ENCODE data around the gene CD247.

CD247 gene

DNA sequence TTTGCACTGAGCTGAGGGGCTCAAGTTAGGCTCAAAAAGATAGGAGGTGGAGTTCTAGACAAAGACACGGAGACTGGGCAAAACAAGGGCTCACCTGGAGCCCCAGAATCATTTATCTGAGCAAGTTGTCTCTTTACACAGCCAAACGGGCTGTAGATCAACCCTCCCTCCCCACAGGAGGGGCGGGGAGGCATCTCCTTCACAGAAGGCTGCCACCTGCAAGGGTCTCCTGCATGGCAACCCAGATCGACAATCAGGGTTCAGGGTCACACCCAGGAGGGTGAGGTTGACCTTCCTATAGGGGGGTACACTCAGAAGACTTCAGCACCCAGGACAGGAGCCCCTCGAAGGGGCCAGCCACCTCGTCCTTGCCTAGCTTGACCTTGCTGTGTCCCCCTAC lies 84.0 kb downstream of the CD247 start:
- no peak for DNase-seq

DNA sequence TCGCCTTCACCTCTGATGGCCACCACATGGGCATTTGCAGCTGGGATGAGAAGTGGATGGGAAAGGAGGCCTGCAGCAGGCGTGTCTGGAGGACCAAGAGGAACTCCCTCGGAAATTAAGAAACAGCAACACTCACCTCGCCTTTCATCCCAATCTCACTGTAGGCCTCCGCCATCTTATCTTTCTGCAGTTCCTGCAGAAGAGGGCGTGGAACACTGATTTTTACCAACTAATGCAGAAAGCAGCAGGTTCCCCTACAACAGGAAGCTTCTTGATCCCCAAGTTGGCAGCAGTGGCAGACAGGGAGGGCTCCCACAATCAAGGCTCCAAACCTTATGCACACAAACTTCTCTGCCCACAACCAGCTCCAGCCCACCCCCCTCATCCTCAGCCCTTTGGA lies 84.4 kb downstream of the CD247 start:
- DNase-seq, result no peak

DNA sequence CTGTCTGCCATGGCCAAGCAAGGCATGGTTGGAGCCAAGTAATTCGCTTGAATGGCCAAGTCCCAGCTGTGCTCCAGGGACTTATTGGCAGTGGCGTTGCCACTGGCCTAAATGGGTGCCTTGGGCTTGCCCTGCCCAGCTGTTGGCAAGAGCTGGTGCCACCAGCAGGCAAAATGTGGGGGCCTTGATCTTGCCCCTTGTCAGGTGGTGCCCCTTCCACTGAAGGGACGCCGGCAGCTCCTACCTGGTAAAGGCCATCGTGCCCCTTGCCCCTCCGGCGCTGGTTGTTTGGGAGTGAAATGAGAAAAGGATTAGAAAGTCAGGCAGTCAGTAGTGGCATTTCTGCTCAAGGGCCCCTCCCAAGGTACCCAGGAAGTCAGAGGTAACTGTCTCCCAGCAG lies 85.5 kb downstream of the CD247 start:
- DNase-seq, result no peak

DNA sequence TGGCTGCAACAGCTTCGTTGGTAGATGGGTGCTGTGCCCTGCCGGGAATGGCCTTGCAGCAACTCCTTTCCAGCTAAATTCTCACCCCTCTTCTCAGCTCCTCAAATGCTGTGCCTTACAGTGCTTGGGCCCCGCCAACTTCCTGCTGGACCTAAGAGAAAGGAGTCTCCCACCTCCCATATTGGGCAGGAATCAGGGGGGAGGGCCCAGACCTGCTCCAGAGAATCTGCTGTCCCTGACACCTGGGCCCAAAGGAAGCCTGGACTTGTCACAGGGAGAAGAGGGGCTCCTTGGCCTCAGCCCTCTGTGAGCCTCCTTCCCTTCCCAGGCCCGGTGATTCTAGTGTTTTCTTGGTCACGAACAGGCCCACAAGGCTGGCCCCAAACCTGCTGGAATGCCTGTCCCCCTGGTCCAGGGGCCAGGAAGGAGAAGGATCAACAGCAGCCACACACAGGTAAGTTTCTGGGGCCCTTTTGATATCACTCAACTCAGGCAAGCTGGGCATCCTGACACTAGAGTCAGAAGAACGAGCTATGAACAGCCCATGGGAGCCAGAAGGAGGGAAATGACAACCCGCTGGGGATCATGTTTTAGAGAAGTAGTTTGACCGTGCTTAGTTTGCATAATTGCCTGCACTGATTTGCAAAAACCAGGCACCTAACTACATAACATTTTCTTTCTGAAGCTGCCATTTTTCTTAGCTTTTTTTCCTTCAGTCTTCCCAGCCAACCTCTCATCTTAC lies 86.2 kb downstream of the CD247 start:
- DNase-seq, result no peak

DNA sequence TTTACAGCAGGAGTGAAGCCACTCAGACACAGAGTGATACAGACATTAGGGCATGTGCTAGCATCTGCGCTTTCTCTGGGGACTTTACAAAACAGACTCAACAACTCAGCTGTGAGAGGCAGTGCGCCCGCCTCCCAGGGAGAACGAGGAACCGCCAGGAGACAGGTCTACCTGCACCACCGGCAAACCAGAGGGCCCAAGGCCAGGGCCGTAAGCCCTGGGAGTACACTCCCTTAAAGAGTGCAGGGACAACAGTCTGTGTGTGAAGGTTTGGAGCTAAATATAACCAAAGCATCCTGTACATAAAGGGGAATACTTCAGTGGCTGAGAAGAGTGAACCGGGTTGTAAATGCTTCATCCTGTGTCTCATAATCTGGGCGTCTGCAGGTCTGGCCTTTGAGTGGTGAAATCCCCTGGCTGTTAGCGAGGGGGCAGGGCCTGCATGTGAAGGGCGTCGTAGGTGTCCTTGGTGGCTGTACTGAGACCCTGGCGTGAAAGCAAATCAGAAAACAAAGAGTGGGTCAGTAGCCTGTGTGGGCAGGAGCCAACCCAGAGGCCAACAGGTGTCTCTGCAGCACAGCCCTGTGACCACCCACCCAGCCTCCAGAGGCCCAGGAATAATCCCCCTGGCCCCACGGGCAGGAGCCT lies 86.9 kb downstream of the CD247 start:
- DNase-seq, result no peak

DNA sequence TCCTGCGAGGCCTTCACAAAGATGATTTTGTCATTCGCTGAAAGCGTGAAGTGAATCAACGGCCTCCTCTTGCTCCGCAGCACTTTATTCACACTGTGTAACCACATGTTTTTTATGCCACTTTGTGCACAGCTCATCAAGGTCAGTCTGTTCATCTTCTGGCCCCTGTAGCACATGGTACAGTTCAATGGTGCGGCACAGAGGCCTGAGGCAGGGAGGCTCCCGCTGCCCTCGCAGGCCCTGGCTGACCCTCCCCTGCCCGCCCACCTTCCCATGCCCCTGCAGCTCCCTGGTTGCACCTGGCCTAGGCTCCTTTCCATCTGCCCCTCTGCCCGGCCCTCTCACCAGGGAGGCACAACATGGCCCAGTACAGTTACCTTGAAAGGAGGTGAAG lies 87.5 kb downstream of the CD247 start:
- no peak for DNase-seq

DNA sequence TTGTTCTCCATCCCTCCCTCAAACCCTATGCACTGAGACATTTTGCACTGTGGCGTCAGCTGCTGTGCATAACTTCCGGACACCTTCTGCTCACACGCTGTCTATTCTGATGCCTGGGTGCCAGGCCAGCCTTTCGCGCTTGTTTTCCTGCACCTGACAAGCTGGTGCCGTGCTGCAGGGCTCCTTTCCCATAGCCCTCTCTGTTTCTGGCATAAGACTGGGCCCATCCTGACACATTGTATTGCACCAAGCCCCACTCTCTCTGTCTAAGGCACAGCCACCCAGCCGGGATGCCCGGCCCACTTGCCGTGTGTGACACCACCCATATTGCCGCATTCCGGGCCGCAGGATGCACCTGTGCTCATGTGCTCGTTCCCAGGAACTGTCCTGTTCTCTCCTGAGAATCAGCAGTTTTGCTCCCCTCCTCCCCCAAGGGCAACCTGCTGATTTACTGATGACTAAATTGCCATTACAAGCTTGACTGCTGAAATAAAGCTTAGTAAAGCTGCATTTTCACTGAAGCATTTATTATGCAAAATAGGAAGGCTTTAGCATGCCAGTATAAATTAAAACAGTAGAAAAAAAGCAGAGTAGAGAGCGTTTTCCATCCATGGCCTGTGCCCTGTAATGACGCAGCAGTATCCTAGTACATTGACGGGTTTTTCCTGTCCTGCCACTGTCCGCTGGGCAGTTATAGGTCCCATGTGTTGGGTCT lies 88.0 kb downstream of the CD247 start:
- no peak for DNase-seq

DNA sequence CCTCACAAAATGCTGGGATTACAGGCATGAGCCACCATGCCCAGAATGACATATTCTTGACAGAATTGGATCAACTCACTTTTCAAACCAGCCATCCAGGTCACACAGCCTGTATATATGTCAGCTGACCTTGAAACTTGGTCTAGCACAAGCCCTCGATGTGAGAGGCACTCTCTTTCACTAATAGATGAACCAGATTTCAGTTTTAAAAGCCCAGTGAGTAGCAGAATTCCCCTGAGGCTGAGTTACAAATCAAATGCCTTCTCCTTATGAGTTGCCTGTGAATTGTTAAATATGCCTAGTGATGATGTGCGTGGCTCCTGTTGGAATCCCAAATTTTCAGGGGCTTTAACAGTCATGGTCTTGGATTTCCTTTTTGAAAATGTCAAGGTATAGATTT lies 88.7 kb downstream of the CD247 start:
- DNase-seq, result no peak

DNA sequence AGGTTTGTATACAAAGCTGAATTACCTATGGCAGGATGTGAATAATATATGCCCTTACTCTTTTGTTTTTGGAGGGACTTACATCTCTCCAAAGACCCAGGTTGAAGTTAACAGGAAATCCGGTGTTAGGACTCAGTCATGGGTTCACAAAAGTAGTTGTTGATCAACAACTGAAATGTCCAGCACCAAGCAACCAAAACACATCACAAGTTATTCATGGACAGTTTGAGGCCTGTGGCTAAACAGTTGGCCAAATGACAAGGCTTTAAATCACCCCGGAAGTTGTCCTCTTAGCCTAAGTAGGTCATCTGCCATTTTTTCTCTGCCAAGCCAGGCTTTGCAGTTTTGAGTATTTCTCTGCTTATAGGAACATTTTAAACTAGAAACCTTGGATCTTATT lies 89.9 kb downstream of the CD247 start:
- DNase-seq, result no peak

DNA sequence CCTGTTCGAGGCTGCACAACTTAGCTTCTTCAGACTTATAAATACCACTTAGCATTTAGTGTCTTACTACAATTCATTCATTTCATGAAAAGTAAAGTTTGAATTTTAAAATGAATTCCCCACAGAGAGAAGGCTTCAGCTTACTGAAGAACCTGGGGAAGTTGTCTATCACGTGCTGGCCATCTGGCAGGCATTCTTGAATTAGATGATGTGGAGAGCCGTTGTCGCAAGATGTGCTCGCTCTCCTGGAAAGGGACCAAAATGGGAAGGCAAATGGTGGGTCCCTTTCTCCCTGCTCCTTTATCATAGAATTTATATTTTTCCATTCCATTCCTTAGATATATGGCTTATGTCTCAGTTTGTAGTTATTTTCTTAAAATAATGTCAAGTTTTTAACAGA lies 90.5 kb downstream of the CD247 start:
- DNase-seq, result no peak

DNA sequence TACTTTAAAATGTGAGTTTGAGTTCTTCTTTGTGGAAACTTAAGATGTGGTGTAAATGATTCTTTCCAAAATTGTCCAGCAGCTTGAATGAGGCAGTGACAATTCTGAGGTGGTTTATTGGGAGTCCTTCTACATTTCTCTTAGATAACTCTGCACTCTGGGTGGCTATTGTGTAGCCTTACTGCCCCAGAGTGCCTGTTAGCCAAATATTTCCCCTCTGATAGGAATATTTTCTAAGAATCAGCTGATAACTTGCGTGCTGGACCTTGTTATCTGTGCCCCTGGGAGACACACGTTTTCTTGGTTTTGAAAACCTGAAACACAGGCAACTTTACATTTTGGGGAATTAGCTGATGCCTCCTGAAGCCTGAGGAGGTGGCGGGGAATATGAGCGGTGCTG lies 91.6 kb downstream of the CD247 start:
- DNase-seq, result no peak

DNA sequence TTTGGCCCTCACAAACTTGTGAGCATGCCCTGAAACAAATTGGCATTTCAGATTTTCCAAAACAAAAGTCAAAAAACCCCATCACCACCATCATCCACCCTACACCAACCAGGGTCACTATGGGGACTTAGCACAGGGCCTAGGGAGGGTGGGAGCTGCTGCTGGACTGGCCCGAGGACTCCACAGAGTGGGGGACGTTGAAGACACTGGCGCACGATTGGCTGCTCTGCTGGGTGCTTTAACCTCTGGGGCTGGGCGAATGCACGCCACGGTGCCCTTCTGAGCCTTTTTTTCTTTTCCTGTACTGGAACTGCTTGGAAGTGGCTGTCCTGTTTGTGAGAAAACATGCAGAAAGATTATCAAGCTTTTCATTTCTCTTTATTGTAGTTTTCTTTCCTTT lies 92.8 kb downstream of the CD247 start:
- DNase-seq, result no peak

DNA sequence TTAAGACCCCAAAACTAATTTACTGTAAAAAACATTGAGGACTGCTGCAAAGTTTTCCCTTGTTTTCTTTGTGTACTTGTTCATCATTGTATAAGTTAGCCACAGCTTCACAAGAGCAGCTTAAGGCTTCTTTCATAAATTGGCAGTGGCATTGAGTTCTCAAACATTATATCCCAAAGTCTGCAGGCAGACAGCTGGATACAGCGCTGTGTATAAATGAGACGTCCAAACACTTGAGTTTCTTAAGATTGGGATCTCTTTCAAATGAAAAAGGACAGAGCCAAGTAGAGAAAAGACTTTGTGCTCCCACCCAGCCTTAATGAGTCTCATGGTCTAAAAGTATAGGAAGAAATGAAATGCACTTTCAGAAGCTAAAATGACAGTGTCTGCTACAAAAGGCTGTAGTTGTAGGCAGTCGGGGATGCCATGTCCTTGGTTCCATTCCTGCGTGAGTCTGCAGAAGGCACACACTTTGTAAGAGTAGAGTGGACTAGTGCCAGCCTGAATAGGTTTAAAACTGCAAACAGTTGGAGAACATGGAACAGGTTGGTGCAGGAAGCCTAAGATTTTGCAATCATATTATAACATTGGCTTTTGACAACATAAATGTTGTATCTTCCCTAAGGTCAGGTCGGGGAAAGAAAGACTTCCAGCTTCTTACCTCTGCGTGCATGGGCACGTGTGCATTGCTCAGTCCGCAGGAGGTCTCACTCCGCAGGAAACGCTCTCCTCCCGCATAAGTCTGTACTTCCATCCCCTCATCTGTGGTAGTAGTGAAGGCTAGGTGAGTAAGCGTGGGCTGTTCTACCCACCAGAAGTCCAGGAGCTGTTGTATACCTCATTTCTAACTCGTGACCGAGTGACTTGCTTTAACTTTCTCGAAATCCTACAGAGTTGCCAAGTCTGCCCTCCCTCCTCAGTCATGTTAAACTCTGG lies 94.4 kb downstream of the CD247 start:
- DNase-seq, result no peak

DNA sequence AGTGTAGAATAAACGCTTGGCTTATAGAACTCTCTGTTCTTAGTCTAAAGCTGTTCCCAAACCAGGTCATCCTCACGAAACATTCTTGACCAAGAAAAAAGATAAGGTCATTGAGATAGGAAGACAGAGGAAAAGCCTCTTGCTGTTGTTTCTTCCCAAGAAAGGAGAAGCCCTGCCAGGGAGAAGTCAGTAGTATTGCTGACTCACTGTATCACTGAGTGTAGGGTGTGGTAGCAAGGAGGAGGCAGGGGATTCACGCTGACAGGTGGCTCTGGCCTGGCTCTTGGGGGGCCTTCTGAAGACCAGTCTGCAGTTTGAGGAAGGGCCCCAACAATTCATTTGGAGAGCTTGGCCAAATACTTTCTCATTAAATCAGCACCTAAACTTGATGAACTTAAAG lies 97.8 kb downstream of the CD247 start:
- DNase-seq, result no peak

DNA sequence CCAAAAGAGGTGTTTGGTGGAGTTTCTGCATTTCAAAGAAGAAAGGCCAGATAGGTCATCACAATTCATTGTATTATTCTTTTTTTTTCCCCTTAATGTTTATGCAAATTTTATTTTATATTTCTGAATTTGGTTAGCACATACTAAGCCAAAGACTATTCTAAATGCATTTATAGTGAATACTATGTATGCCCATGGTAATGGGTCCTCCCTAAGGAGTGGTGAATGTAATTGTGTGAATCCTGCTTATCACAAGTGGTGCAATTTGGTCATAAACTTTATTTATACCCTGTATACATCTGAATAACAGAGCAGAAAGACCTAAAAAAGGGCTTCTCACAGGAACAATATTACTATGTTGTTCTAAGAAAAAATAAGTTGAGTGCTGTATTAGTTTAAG lies 99.1 kb downstream of the CD247 start:
- DNase-seq, result no peak

DNA sequence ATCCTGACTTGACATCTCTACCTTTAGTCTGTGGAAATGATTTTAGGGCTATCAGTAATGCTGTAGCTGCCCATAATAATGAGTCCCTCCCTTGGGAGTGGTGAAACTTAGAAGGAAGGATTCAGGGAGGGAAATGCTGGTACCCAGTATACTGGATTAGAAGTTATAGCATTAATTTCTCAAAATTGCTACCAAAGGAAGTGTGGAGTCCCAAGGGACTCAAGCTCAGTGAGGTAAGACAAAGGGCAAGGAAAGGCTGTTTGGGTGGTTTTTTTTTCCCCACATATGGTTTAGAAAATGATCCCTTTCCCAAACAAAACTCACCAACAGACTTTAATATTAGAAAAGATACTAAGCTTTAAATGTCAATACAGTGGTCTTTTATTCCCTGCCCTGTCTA lies 99.9 kb downstream of the CD247 start:
- no peak for DNase-seq

DNA sequence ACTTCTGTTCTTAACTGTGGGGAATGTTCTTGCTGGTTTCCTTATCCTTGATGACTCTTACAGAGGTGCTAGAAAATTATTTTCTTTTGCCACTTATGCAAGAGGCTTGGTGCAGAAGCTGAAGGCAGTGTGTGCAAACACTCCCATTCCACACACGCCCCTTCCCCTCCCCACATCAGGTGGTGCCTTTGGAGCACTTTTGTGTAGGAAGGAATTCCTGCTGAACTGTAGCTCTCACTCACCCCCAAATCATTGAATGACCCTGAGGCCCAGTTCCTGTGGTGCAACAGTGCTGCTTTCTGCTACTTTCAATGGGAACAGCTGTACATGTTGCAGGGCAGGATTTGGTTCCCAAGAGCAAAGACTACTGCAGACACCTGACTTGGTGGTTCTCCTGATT lies 101.8 kb downstream of the CD247 start:
- no peak for DNase-seq

DNA sequence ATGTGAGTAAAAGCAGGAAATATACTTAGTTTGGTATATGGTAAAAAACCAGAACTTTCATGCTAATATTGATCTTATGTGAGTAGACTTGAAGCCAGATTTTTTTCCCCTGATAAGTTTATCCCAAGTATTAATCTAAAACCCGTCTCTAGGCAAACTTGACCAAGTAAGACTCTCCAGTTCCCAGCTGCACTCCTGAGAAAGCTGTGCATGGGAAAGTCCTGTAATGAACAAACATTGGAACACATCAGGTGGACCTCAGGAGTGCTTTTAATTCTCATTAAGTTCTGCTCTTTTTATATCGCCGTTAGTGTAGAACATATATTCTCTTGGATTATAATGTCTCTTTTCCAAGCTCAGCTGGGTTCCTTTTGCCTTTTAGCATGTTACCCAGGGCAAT lies 105.0 kb downstream of the CD247 start:
- DNase-seq, result no peak

DNA sequence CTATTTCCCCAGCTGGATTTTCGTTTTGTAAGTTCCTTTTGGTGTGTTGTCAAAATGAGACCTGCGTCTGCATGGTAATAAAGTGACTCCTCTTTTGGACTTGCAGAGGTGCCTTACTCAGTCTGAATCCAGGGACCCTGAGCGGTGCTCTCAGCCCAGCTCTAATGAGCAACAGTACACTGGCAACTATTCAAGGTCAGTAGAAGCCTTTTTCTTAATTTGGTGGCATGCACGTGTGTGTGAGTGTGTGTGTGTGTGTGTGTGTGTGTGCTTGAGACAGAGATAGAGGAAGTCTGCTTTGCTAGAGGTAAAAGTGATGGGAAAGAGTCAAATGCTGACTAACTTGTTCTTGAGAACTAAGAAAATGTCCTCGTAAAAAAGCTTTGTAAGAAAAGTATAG lies 105.4 kb downstream of the CD247 start:
- DNase-seq, result no peak

DNA sequence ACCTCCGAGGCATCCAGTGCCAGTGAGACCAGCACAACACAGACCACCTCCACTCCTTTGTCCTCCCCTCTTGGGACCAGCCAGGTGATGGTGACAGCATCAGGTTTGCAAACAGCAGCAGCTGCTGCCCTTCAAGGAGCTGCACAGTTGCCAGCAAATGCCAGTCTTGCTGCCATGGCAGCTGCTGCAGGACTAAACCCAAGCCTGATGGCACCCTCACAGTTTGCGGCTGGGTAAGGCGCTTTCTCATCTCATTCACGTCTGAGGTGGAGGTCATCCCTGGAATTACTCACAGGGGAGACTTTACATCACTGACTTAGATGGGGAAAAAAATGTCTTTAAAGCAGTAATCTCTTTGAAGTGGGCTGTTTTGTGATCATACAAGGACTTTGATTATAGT lies 106.3 kb downstream of the CD247 start:
- no peak for DNase-seq

DNA sequence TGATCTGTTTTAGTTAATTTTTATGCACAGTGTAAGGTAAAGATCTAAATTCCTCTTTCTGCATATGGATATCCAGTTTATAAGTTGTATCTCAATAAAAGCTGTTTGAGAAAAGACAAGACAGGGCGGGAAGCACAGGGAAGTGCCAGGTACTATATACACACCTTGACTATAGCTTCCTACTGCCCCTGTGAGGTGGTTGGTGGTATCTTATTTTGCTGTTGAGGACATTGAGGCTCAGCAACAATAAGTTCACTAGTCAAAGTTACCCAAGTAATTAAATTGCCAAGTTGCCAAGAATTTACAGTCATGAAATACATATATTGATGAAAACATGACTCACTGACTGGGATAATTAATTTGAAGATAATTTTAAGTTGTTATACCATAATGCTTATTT lies 109.1 kb downstream of the CD247 start:
- no peak for DNase-seq

DNA sequence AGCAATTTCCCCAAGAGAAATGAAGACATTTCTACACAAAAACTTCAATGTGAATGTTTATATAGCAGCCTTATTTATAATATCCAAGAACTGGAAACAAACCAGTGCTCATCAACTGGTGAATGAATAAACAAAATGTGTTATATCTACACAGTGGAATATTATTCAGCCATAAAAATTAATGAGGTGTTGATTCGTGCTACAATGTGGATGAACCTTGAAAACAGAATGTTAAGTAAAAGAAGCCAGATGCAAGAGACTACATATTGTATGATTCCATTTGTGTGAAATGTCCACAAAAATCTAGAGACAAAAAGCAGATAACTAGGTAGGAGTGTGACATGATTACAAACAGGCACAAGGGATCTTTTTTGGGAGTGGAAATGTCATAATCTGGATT lies 110.0 kb downstream of the CD247 start:
- DNase-seq, result no peak

DNA sequence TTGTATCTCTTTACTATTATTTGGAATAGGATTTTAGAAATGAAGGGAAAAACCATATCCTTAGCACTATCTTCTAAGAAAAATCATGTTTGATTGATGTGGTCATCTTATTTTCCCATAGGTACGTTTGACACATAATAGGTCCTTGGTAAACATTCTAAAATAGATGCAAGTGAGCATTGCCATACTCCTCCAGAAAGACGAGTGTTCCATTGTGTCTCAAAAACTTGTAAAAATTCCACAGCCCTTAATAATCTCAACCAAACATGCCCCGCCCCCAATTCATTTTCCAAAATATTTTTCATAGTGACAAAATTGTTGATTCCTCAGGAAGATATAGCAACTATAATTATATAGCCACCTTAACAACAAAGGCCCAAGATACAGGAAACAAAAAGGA lies 113.4 kb downstream of the CD247 start:
- DNase-seq, result no peak

Data from kidney glomerular epithelial cell (primary cell).